Stomach (tissue), 4 donors: Measurements from ENCODE around the gene PDE4D.

Source experiments
- EP300 ChIP-seq: sonication (generic); formaldehyde crosslinking; IDR thresholded peaks from one replicate; pipeline ENCODE4 v1.6.1; 2017; ENCODE audit warnings: antibody characterized with exemption
- POLR2A ChIP-seq, 4 donors: fragments of 450-650 bp; IDR thresholded peaks; one replicate each; pipeline ENCODE4 v1.6.1; 2016; ENCODE audit warnings: antibody characterized with exemption in 4 of 4, control low read depth in 2 of 4, mild to moderate bottlenecking in 1 of 4, moderate library complexity in 1 of 4
- POLR2AphosphoS5 ChIP-seq, 3 donors: sonication (generic); formaldehyde crosslinking; IDR thresholded peaks; one replicate each; pipeline ENCODE4 v1.6.1; 2016; ENCODE audit warnings: antibody characterized with exemption in 3 of 3
- TF ChIP-seq, protein P1 (sequence below), 7 experiments: fragments of 450-650 bp in 4 of 7; fragments of 200-600 bp in 3 of 7; sonication (generic) in 3 of 7; IDR thresholded peaks; one replicate each; pipeline ENCODE4 v1.5.1; 2016 to 2019; ENCODE audit warnings: antibody characterized with exemption in 7 of 7, control low read depth in 2 of 7, mild to moderate bottlenecking in 1 of 7

DNA sequence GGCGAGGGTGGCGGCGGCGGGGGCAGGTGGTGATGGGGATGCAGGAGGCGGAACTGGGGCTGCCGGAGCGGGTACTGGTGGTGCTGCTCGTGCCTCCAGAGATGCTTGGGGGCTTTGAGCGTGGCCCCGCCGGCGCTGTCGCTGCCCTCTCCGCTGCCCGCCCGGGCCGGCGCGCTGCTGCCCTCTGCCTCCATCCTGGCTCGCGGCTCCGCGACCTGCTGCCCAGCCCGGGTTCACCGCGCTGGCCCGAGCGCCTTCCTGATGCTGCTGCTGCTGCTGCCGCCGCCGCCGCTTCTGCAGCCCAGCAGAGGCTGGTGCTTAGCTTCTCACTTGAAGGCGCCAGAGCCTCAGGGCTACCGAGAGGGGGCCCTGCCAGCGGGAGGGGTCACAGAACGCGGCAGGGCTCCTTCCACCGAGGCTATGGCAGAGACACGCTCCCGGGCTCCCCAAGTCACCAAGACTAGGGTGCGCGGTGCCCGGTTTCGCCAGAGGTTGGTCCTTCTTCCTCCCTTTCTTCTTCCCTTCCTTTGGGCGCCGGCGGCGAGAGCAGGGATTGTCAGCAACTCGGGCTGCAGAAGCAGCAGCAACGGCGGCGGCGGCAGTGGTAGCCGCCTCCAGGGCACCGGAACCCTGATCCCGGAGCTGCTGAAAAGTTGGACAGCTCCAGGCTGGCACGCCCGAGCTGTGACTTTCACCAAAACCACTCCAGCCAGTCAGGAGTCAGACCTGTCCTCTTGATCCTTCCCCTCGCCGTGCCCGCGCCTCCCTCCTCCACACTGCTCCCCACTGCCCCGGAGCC, at the start of gene PDE4D:
- TF ChIP-seq POLR2A (IDR thresholded peaks at IDR 0.05) (no peak), EP300 (no peak), POLR2AphosphoS5 (IDR thresholded peaks at IDR 0.05) (no peak)
- TF ChIP-seq, protein P1, sequence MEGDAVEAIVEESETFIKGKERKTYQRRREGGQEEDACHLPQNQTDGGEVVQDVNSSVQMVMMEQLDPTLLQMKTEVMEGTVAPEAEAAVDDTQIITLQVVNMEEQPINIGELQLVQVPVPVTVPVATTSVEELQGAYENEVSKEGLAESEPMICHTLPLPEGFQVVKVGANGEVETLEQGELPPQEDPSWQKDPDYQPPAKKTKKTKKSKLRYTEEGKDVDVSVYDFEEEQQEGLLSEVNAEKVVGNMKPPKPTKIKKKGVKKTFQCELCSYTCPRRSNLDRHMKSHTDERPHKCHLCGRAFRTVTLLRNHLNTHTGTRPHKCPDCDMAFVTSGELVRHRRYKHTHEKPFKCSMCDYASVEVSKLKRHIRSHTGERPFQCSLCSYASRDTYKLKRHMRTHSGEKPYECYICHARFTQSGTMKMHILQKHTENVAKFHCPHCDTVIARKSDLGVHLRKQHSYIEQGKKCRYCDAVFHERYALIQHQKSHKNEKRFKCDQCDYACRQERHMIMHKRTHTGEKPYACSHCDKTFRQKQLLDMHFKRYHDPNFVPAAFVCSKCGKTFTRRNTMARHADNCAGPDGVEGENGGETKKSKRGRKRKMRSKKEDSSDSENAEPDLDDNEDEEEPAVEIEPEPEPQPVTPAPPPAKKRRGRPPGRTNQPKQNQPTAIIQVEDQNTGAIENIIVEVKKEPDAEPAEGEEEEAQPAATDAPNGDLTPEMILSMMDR (IDR thresholded peaks at IDR 0.05): no peak
